Measurements from ENCODE around the gene PXN. TPM values are rescaled to one million over a fixed set of nuclear protein-coding genes. Genes with fewer than 3 reads are reported as not detected.

Gene PXN
- total RNA-seq, 1 donor from 2014 or later: 105 TPM

DNA sequence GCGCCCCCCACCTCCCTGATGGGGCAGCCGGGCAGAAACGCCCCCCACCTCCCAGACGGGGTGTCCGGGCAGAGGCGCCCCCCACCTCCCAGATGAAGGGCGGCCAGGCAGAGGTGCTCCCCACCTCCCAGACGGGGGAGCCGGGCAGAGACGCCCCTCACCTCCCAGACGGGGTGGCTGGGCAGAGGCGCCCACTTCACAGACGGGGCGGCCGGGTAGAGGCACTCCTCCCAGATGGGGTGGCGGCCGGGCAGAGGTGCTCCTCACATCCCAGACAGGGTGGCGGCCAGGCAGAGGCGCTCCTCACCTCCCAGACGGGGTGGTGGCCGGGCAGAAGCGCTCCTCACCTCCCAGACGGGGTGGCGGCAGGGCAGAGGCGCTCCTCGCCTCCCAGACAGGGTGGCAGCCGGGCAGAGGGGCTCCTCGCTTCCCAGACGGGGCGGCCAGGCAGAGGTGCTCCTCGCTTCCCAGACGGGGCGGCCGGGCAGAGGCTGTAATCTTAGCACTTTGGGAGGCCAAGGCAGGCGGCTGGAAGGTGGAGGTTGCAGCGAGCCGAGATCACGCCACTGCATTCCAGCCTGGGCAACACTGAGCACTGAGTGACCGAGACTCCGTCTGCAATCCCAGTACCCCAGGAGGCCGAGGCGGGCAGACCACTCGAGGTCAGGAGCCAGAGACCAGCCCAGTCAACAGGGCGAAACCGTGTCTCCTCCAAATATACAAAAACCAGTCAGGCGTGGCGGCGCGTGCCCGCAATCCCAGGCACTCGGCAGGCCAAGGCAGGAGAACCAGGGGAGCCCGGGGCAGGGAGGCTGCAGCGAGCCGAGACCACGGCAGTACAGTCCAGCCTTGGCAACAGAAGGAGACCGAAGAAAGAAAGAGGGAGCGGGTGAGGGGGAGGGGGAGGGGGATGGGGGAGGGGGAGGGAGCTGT is 12.9 kb upstream of the PXN start:
- intact Hi-C loops (cut with DNase I): no loop called here
- Histone ChIP-seq H3K4me3 (no peak overlapping the region), H3K4me1 (no peaks in the 10 kb centered on the region), H3K9me3 (no peaks in the 10 kb centered on the region), H3K36me3 (no peaks in the 10 kb centered on the region), H3K27me3 (no peaks in the 10 kb centered on the region), H3K27ac (no peak overlapping the region)
- TF ChIP-seq, protein P1, sequence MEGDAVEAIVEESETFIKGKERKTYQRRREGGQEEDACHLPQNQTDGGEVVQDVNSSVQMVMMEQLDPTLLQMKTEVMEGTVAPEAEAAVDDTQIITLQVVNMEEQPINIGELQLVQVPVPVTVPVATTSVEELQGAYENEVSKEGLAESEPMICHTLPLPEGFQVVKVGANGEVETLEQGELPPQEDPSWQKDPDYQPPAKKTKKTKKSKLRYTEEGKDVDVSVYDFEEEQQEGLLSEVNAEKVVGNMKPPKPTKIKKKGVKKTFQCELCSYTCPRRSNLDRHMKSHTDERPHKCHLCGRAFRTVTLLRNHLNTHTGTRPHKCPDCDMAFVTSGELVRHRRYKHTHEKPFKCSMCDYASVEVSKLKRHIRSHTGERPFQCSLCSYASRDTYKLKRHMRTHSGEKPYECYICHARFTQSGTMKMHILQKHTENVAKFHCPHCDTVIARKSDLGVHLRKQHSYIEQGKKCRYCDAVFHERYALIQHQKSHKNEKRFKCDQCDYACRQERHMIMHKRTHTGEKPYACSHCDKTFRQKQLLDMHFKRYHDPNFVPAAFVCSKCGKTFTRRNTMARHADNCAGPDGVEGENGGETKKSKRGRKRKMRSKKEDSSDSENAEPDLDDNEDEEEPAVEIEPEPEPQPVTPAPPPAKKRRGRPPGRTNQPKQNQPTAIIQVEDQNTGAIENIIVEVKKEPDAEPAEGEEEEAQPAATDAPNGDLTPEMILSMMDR (IDR thresholded peaks at IDR 0.05): no peak
- ATAC-seq (no peak), DNase-seq (no peak)

DNA sequence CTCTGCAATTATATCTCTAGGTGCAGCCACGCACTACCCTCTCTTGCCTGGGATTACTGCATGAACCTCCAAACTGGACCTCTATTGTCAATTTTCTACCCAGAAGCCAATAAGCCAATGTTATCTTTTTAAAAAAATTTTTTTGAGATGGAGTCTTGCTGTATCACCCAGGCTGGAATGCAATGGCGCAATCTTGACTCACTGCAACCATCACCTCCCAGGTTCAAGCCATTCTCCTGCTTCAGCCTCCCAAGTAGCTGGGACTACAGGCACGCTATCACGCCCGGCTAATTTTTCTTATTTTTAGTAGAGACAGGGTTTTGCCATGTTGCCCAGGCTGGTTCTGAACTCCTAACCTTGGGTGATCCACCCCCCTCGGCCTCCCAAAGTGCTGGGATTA is 11.2 kb upstream of the PXN start:
- H3K36me3 ChIP-seq: no peaks in the 10 kb centered on the region
- no peaks in the 10 kb centered on the region for H3K27me3 ChIP-seq
- TF ChIP-seq, protein P1 (IDR thresholded peaks at IDR 0.05): no peak
- ATAC-seq (no peak), DNase-seq (no peak)
- no peaks in the 10 kb centered on the region for H3K4me1 ChIP-seq
- no peak overlapping the region for H3K4me3 ChIP-seq
- H3K9me3 ChIP-seq: no peaks in the 10 kb centered on the region
- intact Hi-C loops (cut with DNase I): no loop called here
- H3K27ac ChIP-seq: no peak overlapping the region

DNA sequence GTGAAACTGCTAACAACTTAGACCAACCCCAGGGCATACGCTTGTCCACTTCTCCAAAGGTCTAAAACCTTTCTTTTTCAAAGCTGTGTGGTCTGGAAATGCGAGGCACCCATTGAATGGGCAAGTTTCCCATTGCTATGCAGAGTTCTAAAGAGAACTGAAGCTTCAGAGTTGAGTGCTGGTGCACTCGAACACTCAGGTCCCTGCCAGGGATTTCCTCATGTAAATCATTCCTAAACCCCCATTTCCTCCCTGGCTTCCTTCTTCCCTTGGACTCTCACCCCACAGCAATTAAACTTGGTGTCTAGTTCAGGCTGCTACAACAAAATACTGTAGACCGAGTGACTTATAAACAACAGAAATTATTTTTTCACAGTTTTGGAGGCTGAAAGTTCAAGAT is 2.2 kb upstream of the PXN start:
- no peak for DNase-seq
- peak overlapping the region; percentile 32 for H3K27ac ChIP-seq

DNA sequence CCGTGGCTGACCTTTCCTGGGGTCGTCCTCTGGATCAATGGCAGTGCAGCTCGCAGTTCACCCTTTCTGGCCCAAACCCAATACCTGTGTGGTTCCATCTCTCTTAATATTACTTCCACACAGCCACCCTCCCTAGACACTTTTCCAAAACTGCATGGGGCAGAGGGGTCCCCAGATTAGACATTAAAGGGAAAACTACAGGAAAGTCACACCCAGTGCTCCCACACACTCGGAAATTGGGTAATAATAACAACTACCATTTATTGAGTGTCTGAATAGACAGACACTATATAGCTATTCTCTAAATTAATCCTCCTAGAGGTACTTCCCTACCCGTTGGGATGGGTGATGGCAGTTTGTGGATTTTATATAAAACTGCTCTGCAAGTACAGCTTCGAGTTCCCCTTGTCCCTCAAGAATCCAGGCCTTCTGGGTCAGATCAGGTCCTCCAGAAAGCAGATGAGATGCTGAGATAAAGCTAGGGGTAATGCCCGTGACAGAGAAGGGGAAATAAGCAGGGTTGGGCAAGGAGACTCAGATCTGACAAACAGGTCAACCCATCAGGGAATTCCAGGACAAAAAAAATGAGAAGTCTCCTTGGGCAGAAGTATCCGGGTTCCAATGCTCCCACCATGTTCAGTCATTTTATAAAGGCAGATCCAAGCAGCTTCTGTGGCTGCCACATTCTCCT is 795 bp upstream of the PXN start:
- Histone ChIP-seq H3K4me1 (peaks cover 42% of the 10 kb centered on the region), H3K9me3 (no peaks in the 10 kb centered on the region), H3K27ac (no peak overlapping the region), H3K27me3 (no peaks in the 10 kb centered on the region), H3K36me3 (no peaks in the 10 kb centered on the region), H3K4me3 (no peak overlapping the region)
- intact Hi-C loops (cut with DNase I): loop anchor here (5.0 kb wide), 1 partner anchor 39 kb away; no protein-coding TSS in a partner anchor
- DNase-seq: no peak
- TF ChIP-seq, protein P1 (IDR thresholded peaks at IDR 0.05): no peak
- no peak for ATAC-seq

More for the DNA sequence above, 2.2 kb upstream of the PXN start:
- Histone ChIP-seq H3K4me3 (no peak overlapping the region), H3K27me3 (no peaks in the 10 kb centered on the region), H3K36me3 (no peaks in the 10 kb centered on the region), H3K9me3 (no peaks in the 10 kb centered on the region), H3K4me1 (peaks cover 30% of the 10 kb centered on the region)
- TF ChIP-seq, protein P1 (IDR thresholded peaks at IDR 0.05): no peak
- ATAC-seq: peak; percentile 11
- intact Hi-C loops (cut with DNase I): loop anchor here (5.0 kb wide), 1 partner anchor 40 kb away; no protein-coding TSS in a partner anchor

DNA sequence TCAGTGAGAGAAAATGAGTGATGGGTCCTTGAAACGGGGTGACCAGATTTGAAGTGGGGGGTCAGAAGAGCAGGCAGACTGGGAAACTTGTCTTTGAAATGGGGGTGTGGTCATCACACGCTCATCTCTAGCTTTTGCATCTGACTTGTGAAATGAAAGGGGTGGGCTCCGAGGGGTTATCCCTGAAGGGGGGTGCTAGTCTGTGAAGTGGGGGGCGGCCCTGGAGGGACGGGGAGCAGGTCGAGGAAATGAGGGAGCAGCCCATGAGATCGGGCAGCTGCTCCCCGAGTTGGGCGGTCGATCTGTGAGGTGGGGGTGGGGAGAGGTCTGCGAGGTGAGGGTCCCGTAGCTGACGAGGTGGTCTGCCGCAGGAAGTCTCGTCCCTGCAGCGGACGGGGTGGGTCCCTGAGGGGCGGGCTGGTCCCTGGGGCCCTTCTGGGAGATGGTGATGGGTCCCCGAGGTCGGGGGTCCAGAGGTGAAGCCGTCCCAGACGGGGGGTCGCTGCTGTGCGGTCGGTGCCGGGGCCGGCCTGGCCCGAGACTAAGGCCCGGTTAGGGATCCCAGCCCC is 542 bp downstream of the PXN start:
- Histone ChIP-seq H3K4me3 (peak overlapping the region; percentile 68), H3K36me3 (no peaks in the 10 kb centered on the region), H3K9me3 (no peaks in the 10 kb centered on the region), H3K27me3 (no peaks in the 10 kb centered on the region), H3K4me1 (peaks cover 44% of the 10 kb centered on the region), H3K27ac (peak overlapping the region; percentile 83)
- DNase-seq (no peak), ATAC-seq (no peak)
- TF ChIP-seq, protein P1 (IDR thresholded peaks at IDR 0.05): no peak
- intact Hi-C loops (cut with DNase I): loop anchor here (5.0 kb wide), 1 partner anchor 38 kb away; no protein-coding TSS in a partner anchor
